DND-41 (cell line): ENCODE measurements around the gene RUVBL2.
"Not testable (repeated sequence)": the region's sequence is repeated elsewhere in the genome, so short reads cannot be mapped to it uniquely, and the experiment has no call there.

Source experiments
- CTCF ChIP-seq: IDR thresholded peaks from 2 replicates; pipeline ENCODE4 v1.5.1; 2012; ENCODE audit warnings: borderline replicate concordance, low read length, moderate library complexity, mild to moderate bottlenecking; ENCODE audit not compliant: poor library complexity, severe bottlenecking; ENCODE audit errors: extremely low read depth
- EZH2 ChIP-seq: IDR thresholded peaks from 3 replicates; pipeline ENCODE4 v1.6.1; 2012; ENCODE audit warnings: borderline replicate concordance, low read depth, mild to moderate bottlenecking, moderate library complexity, low read length, inconsistent platforms; ENCODE audit not compliant: severe bottlenecking

GRCh38 chr19:49043548-49043947, 49.9 kb downstream of the RUVBL2 start, which contains the start of gene CGB5:
- not testable (repeated sequence) for TF ChIP-seq EZH2, CTCF
